ENCODE measurements around the gene C5orf52.

The C5orf52 gene

DNA sequence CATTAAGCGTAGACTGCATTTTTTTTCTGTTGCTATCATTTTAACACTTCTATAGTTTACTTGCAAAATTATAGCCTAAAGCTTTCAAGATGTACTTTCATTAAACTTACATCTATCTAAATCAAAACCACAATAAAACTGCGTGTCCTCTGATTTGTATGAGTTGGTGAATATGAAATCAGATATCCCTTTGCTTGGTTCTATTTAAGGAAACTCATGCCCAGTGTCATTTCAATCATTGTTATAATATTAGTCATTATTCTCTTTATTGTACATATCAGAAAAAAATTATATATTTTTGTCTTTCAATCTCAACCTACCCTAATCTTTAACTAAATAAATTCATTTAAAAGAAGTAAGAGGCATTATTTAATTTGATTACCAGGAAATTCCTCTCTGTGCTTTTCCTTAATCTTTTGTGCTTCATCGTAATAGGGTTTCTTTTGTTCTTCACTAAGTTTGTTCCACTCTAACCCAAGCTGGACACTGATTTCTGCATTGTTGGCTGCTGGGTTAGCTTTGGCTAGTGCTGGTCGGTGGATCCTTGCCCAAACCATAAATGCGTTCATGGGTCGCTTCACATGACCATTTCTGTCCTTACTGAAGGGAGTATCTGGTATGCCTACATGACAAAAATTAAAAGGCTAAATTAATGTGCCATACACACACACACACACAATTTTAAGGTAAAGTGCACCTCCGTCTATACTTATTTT lies 22.9 kb upstream of the C5orf52 start:
- Mint-ChIP-seq H3K27me3 (ENCODE audit: low read depth) (no peaks in the 10 kb centered on the region), H3K27ac (no peak overlapping the region), H3K36me3 (ENCODE audit: low read depth) (no peaks in the 10 kb centered on the region), H3K9me3 (peaks cover 12% of the 10 kb centered on the region), H3K4me1 (no peaks in the 10 kb centered on the region), H3K4me3 (no peak overlapping the region)
- TF ChIP-seq, protein P1, sequence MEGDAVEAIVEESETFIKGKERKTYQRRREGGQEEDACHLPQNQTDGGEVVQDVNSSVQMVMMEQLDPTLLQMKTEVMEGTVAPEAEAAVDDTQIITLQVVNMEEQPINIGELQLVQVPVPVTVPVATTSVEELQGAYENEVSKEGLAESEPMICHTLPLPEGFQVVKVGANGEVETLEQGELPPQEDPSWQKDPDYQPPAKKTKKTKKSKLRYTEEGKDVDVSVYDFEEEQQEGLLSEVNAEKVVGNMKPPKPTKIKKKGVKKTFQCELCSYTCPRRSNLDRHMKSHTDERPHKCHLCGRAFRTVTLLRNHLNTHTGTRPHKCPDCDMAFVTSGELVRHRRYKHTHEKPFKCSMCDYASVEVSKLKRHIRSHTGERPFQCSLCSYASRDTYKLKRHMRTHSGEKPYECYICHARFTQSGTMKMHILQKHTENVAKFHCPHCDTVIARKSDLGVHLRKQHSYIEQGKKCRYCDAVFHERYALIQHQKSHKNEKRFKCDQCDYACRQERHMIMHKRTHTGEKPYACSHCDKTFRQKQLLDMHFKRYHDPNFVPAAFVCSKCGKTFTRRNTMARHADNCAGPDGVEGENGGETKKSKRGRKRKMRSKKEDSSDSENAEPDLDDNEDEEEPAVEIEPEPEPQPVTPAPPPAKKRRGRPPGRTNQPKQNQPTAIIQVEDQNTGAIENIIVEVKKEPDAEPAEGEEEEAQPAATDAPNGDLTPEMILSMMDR (IDR thresholded peaks at IDR 0.05; ENCODE audit: unreplicated experiment in 3 of 3) = no peak

DNA sequence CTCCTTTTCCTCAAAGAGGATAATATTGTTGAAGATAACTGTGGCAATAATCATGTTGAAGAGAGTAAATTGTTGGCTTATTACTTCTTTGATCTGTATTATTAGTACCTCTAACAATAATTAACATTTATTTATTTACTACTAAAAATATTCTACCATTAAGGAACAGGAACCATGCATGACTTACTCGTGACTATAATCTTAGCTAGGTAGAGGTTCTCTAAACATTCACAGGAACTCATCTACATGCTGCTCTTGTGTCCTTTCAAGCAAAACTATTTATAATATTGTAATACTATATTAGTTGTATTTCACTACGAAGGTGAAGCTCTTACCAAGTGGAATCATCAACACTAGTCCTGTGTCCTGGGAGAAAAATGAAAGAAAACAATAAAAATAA lies 22.2 kb upstream of the C5orf52 start:
- Mint-ChIP-seq H3K27ac (no peak overlapping the region), H3K9me3 (peaks cover 16% of the 10 kb centered on the region), H3K4me3 (no peak overlapping the region), H3K27me3 (ENCODE audit: low read depth) (no peaks in the 10 kb centered on the region), H3K36me3 (ENCODE audit: low read depth) (no peaks in the 10 kb centered on the region), H3K4me1 (no peaks in the 10 kb centered on the region)
- TF ChIP-seq, protein P1 (IDR thresholded peaks at IDR 0.05; ENCODE audit: unreplicated experiment in 3 of 3) = no peak

DNA sequence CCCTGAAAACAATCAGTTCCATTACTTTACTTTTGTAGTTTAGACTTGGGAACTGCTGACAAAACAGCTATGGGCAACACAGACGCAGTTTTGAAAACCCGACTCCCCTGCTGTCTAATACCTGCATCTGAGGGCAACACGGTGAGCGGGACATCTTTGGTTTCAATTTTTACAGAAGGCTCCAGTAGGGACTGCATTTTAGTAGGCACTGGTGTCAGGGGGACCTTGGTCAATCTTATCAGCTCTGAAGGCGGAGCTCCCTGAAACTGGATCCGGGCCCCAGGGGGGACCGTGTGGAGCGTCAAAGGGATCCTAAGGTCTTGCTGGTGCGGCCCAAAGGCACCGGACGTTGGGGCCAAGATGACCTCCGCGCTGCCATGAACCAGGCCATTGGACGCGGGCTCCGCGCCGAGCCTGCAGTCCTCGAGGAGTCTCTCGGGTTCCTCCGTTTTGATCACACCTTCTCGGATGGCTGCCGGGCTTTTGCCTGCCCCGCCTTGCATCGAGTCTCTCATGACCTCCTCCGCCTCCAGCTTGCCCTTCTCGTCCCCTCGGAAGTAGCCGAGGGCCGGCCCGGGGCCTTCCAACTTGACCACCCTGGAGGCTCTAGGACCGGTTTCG lies 20.2 kb upstream of the C5orf52 start:
- no peaks in the 10 kb centered on the region for H3K36me3 Mint-ChIP-seq (ENCODE audit: low read depth)
- no peak overlapping the region for H3K4me3 Mint-ChIP-seq
- no peaks in the 10 kb centered on the region for H3K4me1 Mint-ChIP-seq
- peaks cover 30% of the 10 kb centered on the region for H3K9me3 Mint-ChIP-seq
- TF ChIP-seq, protein P1 (IDR thresholded peaks at IDR 0.05; ENCODE audit: unreplicated experiment in 3 of 3) = no peak
- H3K27ac Mint-ChIP-seq = no peak overlapping the region
- peaks cover 4% of the 10 kb centered on the region for H3K27me3 Mint-ChIP-seq (ENCODE audit: low read depth)

DNA sequence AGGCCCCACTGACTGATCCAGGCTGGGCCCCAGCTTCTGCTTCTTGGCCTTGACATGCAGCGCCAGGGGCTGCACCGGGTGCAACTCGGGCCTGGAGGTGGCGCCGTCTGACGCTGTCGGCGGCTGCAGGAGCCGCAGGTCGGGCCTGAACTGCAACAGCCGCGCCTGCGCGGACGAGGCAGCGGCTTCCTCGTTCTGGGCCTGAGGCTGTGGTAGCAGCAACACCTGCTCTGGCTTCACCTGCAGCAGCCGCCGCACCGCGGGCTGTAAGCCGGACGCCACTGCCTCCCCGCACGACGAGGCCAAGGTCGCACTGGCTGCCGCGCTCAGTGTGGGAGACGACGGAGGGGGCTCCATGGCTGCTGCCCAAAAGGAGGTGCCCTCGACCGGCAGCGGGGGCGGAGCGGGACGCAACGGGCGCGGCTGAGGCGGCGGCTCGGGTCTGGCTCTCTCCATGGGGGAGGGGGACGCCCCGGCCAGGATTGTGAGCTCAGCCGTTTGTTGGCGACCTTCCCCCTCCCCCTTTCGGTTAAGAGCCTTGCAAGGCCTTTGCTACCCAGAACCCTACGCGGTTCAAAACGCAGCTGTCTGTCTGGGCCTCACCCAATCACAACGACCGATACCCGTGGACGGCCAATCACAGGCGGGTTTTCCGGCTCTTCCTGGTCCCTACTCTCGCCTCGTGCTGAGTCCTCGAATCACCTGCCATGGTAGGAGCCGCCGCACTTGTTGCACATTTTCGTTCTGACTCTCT lies 19.5 kb upstream of the C5orf52 start:
- TF ChIP-seq, protein P1 (IDR thresholded peaks at IDR 0.05; ENCODE audit: unreplicated experiment in 3 of 3) = no peak
- H3K27ac Mint-ChIP-seq = no peak overlapping the region
- H3K36me3 Mint-ChIP-seq (ENCODE audit: low read depth) = peaks cover 3% of the 10 kb centered on the region
- H3K4me1 Mint-ChIP-seq = no peaks in the 10 kb centered on the region
- peaks cover 34% of the 10 kb centered on the region for H3K9me3 Mint-ChIP-seq
- peaks cover 4% of the 10 kb centered on the region for H3K27me3 Mint-ChIP-seq (ENCODE audit: low read depth)
- H3K4me3 Mint-ChIP-seq = no peak overlapping the region

DNA sequence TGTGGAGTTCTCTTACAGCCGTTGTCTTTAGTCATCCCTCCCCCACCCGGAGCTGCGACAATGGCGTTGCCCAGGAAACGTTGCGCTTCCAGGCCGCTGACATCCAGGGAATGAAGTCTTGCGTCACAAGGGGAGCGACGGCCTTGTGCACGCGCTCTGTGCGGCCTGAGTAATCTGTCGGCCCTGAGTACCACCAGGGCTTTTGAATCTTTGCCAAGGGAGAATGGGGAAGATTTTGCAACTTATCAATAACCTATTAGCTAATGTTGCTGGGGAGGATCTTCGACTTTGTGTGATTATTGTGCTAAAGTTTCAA lies 19.0 kb upstream of the C5orf52 start, which contains the start of gene SOX30:
Gene SOX30 (minus strand): TSS at position 62 of the 316 bp plus-strand sequence. CDS start 360 bp downstream, outside the sequence.
- no peaks in the 10 kb centered on the region for H3K4me1 Mint-ChIP-seq
- peaks cover 4% of the 10 kb centered on the region for H3K27me3 Mint-ChIP-seq (ENCODE audit: low read depth)
- H3K27ac Mint-ChIP-seq = no peak within 1 kb of the TSS
- peaks cover 34% of the 10 kb centered on the region for H3K9me3 Mint-ChIP-seq
- no peak within 1 kb of the TSS for H3K4me3 Mint-ChIP-seq
- TF ChIP-seq, protein P1 (IDR thresholded peaks at IDR 0.05; ENCODE audit: unreplicated experiment in 3 of 3) = no peak
- peaks cover 3% of the 10 kb centered on the region for H3K36me3 Mint-ChIP-seq (ENCODE audit: low read depth)

All from nephron (organoid).